Measurements from ENCODE around the gene PFKM. TPM values are rescaled to one million over a fixed set of nuclear protein-coding genes. Genes with fewer than 3 reads are reported as not detected.

PFKM gene
- total and polyA plus RNA-seq, 2 of the 4 experiments (the other 2 are of a cell fraction): 56.7 to 82.6 TPM

DNA sequence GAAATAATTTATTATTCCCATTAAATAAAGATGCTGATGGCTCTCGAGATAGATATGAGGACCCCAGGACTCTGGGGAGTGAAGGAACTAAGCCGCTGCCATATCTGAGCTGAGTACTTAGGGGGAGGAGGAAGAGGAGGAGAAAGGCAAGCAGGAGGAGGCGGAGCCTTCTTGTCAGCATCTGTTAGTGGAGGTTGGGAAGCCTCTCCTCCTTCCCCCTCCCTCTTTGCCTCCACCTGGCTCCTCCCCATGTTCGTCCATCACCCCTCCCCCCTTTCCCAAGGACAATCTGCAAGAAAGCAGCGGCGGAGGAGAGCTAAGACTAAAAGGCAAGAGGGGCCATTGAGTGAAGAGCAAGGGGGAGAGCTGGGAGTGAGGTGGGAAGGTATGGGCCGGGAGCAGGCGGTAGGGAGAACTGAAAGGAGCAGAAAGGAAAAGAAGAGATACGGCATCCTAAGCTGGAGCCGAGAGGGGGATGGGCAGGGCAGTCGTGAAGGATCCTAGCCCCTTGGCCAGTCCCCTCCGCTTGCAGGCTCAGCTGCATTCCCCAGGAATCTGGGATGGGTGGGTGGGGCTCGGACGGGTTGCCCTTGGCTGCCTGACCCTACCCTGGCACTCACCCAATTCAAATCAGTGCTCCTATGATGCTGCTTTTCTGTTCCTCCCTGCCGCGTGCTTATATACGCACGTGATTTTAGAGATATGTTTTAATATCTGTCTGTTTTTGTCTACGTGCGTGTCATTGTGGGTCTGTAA, at the start of gene PFKM (continued):
- TF ChIP-seq, protein P1, sequence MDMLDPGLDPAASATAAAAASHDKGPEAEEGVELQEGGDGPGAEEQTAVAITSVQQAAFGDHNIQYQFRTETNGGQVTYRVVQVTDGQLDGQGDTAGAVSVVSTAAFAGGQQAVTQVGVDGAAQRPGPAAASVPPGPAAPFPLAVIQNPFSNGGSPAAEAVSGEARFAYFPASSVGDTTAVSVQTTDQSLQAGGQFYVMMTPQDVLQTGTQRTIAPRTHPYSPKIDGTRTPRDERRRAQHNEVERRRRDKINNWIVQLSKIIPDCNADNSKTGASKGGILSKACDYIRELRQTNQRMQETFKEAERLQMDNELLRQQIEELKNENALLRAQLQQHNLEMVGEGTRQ (IDR thresholded peaks at IDR 0.05; ENCODE audit: low read depth, low read length): peak; percentile 15; the same call in 1 of the 2 replicates
- peak; percentile 46; the same call in 1 of the 2 replicates for TF ChIP-seq MXI1 (IDR thresholded peaks at IDR 0.05; ENCODE audit: borderline replicate concordance, low read depth, low read length)

DNA sequence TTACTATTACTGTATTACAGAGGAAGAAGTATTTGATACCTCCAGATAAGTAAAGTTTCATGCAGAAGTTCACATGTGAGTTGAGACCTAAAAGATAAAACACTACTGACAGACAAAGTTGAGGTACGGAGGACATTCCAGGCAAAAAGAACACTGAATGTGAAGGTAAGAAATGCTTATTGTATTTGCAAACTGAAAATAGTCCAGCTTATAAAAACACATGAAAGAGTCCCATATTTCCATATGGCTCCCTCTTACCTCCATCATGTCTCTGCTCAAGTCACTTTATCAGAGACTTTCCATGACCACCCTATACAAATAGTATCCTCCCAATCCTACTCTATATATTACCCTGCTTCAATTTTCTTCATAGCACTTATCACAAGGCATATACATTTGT, 49.1 kb upstream of the PFKM start:
- Histone ChIP-seq H4K5ac (ENCODE audit: low read depth, low read length) (no peak overlapping the region), H2AFZ (replicated peaks; ENCODE audit: low read length, poor library complexity) (no peak overlapping the region), H4K91ac (ENCODE audit: insufficient read depth, low read depth, low read length) (no peak overlapping the region), H3K9me3 (ENCODE audit: control insufficient read depth, insufficient read depth, low read length) (no peaks in the 10 kb centered on the region), H3K9ac (ENCODE audit: low read depth, low read length) (no peak overlapping the region), H2BK5ac (ENCODE audit: low read depth, low read length, poor library complexity, severe bottlenecking) (no peak overlapping the region), H3K14ac (replicated peaks; ENCODE audit: low read depth, low read length) (no peak overlapping the region), H4K8ac (ENCODE audit: low read depth in 2 of 2, low read length in 2 of 2) (no peak overlapping the region), H3K79me1 (ENCODE audit: low read depth in 1 of 2, low read length in 2 of 2) (no peaks in the 10 kb centered on the region), H2BK20ac (ENCODE audit: low read depth, low read length) (no peak overlapping the region), H3K9me1 (ENCODE audit: insufficient read depth, low read length) (no peaks in the 10 kb centered on the region), H2AK9ac (replicated peaks; ENCODE audit: low read depth, low read length, poor library complexity) (no peak overlapping the region), H3K4me3 (ENCODE audit: insufficient read depth, low read depth, low read length) (no peak overlapping the region), H3K4ac (ENCODE audit: low read depth, low read length) (no peak overlapping the region), H3K4me1 (ENCODE audit: control insufficient read depth, insufficient read depth, low read length) (no peaks in the 10 kb centered on the region), H2BK120ac (ENCODE audit: low read depth, low read length) (no peak overlapping the region), H2AK5ac (ENCODE audit: low read depth, low read length) (no peak overlapping the region), H3K23ac (ENCODE audit: low read depth, low read length) (no peak overlapping the region), H3K36me3 (ENCODE audit: control insufficient read depth, insufficient read depth, low read length) (peaks cover 16% of the 10 kb centered on the region), H3K56ac (ENCODE audit: extremely low read depth, insufficient read depth, low read length) (no peak overlapping the region), H3K27ac (ENCODE audit: insufficient read depth, low read length) (no peak overlapping the region), H3K27me3 (ENCODE audit: control insufficient read depth, insufficient read depth, low read length) (no peaks in the 10 kb centered on the region), H3K18ac (ENCODE audit: low read depth, low read length) (no peak overlapping the region), H2BK15ac (ENCODE audit: low read depth, low read length) (no peak overlapping the region), H3K4me2 (ENCODE audit: low read depth, low read length) (no peak overlapping the region), H4K20me1 (ENCODE audit: insufficient read depth, low read length) (no peaks in the 10 kb centered on the region)
- POLR2A ChIA-PET (ENCODE audit: unreplicated experiment): no interaction called here
- intact Hi-C loops (cut with micrococcal nuclease): no loop called here
- no TSS peak for BruUV-seq (replicated peaks)
- dilution Hi-C loops (cut with HindIII; ENCODE audit: low sequenced_read_pairs, unreplicated experiment): no loop called here
- ATAC-seq (ENCODE audit: low read depth): no peak
- TF ChIP-seq, protein P2, sequence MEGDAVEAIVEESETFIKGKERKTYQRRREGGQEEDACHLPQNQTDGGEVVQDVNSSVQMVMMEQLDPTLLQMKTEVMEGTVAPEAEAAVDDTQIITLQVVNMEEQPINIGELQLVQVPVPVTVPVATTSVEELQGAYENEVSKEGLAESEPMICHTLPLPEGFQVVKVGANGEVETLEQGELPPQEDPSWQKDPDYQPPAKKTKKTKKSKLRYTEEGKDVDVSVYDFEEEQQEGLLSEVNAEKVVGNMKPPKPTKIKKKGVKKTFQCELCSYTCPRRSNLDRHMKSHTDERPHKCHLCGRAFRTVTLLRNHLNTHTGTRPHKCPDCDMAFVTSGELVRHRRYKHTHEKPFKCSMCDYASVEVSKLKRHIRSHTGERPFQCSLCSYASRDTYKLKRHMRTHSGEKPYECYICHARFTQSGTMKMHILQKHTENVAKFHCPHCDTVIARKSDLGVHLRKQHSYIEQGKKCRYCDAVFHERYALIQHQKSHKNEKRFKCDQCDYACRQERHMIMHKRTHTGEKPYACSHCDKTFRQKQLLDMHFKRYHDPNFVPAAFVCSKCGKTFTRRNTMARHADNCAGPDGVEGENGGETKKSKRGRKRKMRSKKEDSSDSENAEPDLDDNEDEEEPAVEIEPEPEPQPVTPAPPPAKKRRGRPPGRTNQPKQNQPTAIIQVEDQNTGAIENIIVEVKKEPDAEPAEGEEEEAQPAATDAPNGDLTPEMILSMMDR (conservative IDR thresholded peaks at IDR 0.05; ENCODE audit: low read depth, low read length): no peak
- CTCF ChIA-PET: no interaction called here
- DNase-seq: no peak
- in situ Hi-C loops (cut with MboI; ENCODE audit: low sequenced_read_pairs): no loop called here
- no CpG with 5 or more reads among the region's 1 CpG for WGBS, 2 experiments (ENCODE audit: extremely low coverage in 2 of 2, insufficient read length in 1 of 2)
